ENCODE data around the gene UTS2.

The UTS2 gene

DNA sequence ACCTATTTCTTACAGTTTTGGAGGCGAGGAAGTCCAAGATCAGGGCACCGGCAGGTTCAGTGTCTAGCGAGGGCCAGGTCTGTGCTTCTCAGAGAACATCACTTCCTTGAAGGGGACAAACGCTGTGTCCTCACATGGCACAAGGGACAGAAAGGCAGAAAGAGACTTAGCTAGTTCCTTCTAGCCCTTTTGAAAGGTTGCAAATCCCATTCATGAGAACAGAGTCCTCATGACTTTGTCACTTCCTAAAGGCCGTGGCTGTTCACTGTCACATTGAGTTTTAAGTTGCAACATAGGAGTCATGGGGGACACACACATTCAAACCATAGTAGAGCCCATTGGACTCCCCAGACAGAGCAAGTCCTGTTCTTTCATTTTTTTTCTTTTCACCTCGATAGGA, 41.4 kb downstream of the UTS2 start:
- DNase-seq (ENCODE audit: low read depth) = no peak

DNA sequence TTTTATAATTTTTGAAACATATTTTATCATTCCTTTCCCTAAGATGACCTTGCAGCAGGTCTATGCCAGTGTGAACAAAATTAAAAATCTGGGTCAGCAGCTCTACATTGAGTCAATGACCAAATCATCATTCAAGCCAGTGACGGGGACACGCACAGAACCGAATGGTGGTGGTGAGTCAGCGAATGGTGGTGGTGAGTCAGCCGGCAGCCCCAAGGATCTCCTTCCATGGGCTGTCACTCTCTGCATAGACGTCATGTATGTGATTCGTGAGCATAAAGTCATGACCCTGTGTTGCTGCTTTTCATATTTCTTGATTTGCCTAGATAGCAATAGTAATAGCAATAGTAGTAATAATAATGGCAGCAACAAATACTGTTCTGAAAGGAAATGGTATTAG, 42.5 kb downstream of the UTS2 start:
- peak; percentile 25 for DNase-seq (ENCODE audit: low read depth)

DNA sequence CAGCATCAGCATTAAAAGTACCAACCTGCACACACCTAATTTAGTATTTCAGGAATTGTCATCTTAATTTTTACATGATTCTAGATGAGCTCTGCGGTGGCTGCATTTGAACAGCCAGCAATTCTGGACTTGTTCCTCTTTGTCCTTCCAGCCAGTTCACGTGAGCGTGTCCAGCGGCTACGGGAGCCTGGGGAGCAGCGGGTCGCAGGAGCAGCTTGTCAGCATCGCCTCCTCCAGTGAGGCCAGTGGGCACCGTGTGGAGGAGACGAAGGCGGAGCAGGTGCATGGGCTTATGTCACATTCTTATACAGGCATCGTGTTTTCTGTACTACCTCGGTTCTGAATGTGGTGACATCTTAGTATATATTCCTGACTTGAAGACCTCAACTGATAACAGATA, 43.1 kb downstream of the UTS2 start:
- DNase-seq (ENCODE audit: low read depth) = no peak

DNA sequence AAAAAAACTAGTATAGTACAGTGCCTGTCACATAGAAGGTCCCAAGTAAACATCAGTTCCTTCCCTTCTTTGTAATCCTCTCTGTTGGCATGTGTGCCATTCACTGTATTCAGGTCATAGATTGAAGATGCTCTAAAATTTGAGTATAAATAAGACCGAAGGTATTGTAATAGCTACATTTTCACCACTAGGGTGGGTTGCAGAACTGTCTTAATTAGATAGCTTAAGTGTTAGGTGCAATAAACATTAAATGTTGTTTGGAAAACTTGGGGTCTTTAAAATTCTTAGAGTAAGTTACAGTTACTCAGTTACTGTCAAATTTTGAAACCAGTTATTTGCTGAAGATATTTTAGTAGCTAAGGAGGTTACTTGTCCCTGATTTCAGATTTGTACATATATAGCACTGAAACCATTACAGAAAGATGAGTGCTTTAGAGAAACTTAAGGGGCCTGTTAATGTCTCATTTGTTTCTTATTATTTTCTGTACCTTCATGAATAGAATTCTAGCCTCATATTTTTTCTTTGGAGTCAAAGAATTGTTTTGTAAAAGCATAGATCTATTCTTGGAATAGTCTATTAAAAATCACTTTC, 44.5 kb downstream of the UTS2 start:
- DNase-seq (ENCODE audit: low read depth) = no peak

DNA sequence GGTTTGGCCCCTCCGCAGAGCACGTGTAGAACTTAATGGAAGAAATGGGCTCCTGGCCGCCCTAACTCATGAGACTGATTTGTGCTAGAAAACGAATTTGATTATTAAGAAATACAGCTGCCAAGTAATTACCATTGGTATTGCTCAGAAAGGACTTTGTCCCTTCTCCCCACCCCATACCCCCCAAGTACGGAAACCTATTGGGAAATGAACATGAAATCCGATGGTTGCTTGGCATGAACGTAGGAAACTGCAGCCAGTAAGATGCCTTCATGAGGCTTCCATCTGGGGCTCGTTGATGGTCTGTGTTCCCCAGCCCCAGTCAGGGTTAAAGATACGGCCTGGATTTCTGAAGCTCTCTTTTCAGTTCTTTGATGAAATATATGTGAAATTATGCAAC, 47.4 kb downstream of the UTS2 start:
- no peak for DNase-seq (ENCODE audit: low read depth)

Measured in activated T-cell treated with anti-CD3 and anti-CD28 coated beads for 48 hours (primary cell).